OCI-M1 (cell line): ENCODE results near the gene BRME1.

Experiments used
- DNase-seq: peaks from one replicate; lab custom pipeline; 2025; lab: John Stamatoyannopoulos, UW

Gene BRME1

DNA sequence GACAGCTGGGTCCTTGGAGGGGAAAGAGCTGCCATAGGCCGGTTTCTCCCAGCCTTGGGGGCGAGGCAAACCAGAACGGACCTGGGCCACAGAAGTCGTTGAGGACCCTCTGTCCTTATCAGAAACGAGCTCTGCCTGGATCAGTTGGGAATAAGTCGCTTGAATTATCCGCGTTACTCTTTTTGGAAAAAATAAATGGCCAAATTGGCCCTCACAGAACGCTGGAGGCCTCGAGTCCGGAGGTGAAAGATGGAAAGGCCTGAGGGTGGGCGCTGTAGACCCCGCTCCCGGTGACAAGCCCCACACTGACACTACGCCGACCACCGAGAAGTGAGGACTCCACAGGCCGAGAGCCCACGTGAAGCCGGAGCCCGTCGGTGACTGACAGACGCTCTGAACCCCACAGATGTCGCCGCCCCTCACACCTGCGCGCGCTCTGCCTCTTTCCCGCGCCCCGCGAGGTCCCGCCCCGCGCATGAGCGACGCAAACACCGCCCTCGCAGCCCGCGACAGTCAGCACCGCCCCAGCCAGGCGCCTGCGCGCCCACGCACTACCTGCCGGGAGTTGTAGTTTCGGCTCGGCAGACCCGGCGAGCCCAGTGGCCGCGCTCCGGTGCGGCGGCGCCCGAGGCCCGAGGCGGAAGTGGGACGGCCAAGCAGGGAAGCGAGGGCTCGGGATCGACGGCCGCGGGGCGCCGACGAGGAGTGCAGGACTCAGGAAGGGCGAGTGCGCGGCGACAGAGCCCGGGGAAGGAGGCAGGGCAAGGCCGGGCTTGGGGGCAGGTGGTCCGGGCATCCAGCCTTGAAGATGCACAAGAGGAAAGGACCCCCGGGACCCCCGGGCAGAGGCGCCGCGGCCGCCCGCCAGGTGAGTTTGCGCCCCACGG lies at the start of gene BRME1, which contains the start of gene CC2D1A:
Gene BRME1 (minus strand): TSS at position 484 of the 887 bp plus-strand sequence. CDS start 1,225 bp downstream, outside the sequence.
Gene CC2D1A (plus strand): TSS at position 568 of the 887 bp plus-strand sequence. CDS start 241 bp downstream, at position 809.
- peak; percentile 100 for DNase-seq

DNA sequence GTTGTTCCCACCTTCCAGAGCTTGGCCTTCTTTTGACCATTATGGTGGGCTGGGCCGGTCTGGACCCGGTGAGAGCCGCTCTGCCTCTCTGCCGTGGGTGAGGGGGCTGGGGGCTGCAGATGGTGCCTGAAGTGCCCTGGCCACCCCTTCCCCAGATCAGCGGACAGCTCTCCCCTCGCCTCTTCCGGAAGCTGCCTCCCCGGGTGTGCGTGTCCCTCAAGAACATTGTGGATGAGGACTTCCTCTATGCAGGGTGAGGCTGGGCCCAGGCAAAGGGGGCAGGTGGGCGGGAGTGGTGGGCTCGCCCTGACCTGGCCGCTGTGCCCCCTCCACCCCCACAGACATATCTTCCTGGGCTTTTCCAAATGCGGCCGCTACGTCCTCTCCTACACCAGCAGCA lies 48.3 kb upstream of the BRME1 start:
- no peak for DNase-seq

- peak; percentile 92 for DNase-seq
These were observed 47.1 kb upstream of the BRME1 start for GRCh38 chr19:13952931-13953531.

DNA sequence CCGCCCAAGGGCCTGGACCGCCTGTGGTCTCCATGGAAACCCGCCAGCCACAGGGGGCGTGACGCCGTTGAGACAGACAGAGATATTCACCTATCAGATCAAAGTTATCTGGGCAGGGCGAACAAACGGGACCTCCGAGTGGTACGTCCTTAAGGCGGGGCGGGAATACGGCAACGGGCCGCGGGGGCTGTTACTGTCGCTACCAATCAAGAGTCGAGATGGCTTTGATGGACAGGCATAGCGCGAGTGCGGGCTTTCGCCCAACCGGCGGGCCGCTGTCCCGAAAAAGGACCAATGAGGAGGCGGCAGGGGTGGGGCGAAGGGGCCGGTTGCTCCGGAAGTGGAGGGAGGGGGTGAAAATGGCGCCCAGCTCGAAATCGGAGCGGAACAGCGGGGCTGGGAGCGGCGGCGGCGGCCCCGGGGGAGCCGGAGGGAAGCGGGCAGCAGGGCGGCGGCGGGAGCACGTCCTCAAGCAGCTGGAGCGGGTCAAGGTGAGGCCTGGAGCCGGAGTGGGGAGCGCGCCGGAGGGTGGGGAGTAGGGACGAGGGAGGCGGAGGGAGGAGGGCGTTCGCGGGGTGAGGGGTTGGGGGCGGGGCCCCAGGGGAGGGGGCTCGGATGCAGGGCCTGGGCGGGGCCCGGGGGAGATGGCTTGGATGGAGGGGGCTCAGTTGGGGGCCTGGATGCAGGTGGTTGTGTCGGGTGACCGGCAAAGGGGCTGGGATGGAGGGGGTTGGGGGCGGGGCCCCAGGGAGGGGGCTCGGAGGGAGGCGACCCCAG lies 46.4 kb upstream of the BRME1 start, which contains the start of gene DCAF15:
Gene DCAF15 (plus strand): TSS at position 356 of the 777 bp plus-strand sequence. CDS start 4 bp downstream, at position 360.
- peak; percentile 100 for DNase-seq

- no peak for DNase-seq
These were observed 45.9 kb upstream of the BRME1 start for GRCh38 chr19:13951799-13952153.

DNA sequence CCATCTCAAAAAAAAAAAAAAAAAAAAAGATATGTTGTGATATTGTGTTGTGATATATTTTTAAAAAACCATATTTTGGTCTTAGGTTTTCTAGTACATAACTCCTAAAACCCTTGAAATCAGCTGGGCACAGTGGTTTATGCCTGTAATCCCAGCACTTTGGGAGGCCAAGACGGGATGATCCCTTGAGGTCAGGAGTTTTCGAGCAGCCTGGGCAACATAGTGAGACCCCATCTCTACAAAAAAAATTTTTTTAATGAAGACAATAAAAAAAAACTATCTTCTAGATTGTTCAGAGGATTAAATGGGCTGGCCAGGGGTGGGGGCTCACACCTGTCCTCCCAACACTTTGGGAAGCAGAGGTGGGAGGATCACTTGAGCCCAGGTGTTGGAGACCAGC lies 45.1 kb upstream of the BRME1 start:
- no peak for DNase-seq

DNA sequence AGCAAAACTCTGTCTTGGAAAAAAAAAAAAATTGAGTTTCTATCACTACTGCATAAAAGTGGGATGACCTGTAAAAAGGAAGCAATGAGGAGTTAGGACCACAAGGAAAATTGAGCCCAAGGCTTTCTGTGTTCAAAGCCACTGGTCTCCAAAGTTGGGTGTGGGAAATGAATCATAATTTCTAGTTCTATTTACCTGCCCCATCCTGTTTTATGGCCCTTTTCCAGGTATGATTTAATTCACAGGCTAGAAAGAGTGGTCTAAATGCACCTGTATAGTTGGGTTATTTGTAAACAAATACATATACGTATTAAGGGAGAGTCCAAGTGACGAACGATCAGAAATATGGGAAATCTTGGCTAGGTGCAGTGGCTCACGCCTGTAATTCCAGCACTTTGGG lies 40.5 kb upstream of the BRME1 start:
- no peak for DNase-seq

DNA sequence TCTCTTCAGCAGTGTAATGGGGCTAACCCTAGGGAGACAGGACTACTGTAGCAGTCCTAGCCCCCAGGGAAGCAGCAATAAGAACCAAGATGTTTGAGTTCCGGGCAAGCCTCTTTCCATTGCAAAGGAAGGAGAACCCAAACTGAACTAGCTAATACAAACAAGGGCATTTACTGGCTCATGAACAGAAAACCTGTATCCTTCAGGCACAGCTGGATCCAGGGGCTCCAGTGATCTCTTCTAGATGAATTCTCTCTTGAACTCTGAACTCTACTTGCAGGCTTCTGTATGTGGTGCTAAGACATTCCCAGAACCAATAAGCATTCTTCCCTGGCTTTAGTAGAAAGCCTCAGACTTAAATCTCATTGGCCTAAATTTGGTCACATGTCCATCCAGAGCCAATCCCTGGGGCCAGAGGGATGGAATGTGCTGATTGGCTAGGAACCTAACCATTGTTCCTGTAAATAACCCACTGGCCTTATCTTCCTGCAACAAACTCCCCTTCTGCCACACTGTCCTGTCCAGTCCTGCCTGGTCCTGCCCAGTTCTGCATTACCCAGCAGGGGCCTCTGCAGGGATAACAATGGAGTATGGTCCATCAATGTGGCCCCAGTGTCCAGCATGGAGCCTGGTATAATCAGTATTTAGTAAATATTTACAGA lies 36.2 kb upstream of the BRME1 start:
- DNase-seq = peak; percentile 82

DNA sequence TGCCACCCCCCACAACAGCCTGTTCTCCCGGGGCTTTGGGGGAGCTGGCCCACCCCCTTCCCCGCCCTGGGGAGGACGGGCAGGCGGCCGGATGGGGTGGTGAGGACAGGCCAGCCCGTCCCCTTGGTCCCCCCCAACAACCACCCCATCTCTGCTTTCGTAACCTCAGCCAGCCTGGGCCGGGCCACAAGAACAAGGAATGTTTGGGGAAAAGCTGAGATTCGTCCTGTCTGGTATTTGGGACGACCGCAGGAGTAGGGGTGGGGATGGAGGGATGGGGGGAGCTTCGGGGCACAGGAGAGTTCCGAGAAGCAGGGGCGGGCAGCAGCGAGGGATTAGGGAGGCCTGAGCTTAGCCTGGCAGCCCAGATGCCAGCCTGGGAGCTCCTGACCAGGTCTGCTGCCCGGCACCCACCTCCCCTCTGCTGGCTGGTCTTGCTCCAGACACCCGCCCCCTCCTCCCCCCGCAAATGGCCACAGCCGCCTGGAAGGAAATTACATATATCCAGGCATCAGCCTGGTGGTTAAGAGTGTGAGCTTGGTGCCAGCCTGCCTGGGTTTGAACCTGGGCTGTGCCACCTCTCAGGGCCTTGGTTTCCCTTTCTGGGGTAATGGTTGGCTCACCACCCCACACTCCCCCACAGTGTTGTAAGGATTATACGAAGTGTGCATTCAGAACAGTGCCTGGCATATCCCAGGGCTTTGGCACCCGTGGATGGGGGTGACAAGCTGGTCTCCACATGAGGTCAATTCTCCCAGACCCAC lies 32.6 kb upstream of the BRME1 start, which contains the start of gene PODNL1:
Gene PODNL1 (minus strand): TSS at position 117 of the 764 bp plus-strand sequence. CDS start 236 bp downstream, outside the sequence.
- no peak for DNase-seq

GRCh38 chr19:13937479-13938300 lies 31.8 kb upstream of the BRME1 start:
- DNase-seq = no peak

- DNase-seq = peak; percentile 100
These were observed 30.0 kb upstream of the BRME1 start for GRCh38 chr19:13935765-13936510.

GRCh38 chr19:13934785-13935109 lies 28.8 kb upstream of the BRME1 start:
- DNase-seq = no peak

- no peak for DNase-seq
These were observed 27.0 kb upstream of the BRME1 start for GRCh38 chr19:13932911-13933393.

DNA sequence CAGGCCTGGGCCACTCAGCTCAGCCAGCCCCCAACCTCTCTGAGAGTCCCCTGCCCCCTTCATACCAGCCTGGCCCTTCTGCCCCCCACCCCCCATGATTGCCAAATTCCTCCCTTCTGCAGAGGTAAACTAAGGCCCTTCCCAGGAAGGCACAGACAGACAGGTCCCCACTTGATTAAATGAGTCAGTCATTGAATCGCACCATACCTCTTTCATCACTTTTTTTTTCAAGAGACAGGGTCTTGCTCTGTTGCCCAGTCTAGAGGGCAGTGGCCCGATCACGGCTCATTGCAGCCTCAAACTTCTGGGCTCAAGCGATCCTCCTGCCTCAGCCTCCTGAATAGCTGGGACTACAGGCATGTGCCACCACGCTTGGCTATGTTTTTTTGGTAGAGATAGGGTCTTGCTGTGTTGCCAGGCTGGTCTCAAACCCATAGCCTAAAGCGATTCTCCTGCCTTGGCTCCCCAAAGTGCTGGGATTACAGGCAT lies 26.3 kb upstream of the BRME1 start:
- no peak for DNase-seq

GRCh38 chr19:13931391-13932148 lies 25.7 kb upstream of the BRME1 start:
- no peak for DNase-seq

DNA sequence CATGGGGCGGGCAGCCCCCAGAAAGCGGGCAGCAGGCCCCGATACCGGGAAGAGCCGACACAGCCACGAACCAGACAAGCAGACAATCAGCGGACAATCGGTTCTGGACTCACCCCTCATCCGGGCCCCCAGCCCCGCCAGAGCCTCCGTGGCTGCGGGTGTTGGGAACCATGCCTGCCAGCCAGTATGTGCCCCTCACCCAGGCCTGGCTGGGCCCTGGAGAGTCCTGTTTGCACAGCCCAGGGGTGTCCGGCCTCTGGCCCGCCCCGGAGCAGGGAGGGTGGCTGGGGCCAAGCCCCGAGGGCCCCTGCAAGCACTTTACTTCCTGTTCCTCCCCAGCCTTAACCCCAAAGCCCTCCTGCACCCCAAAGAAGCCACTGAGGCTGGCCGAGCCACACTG lies 24.5 kb upstream of the BRME1 start:
- DNase-seq = no peak

DNA sequence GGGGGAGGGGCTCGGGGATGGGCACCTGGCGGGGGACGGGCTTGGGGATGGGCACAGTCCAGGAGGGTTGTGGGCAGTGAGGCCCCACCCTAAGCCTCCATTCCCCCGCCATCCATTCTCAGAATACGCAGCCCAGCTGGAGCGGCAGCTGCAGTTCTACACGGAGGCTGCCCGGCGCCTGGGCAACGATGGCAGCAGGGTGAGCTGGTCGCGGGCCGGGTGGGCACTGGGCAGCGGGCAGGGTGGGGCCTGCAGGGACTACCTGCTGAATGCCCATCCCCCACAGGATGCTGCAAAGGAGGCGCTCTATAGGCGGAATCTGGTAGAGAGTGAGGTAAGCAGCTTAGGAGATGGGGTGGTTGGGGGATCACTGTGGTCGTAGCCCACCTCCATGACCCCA lies 24.0 kb upstream of the BRME1 start:
- no peak for DNase-seq

DNA sequence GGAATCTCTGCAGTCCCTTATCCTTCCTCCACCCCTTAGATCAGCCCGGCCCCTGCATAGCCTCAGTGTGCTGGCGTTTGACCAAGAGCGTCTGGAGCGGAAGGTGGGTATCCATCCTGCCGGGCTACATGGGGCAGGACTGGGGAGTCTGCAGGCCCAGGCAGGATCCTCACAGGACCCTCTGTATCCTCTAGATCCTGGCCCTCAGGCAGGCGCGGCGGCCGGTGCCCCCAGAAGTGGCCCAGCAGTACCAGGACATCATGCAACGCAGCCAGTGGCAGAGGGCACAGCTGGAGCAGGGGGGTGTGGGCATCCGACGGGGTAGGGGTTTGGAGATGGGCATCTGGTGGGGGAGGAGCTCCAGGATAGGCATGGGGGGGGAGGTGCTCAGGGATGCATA lies 23.4 kb upstream of the BRME1 start:
- no peak for DNase-seq
